NCI-H2196 (cell line): ENCODE data around the gene SOCS7.

ENCODE experiments used
- DNase-seq: peaks from one replicate; lab custom pipeline; 2025; ENCODE audit not compliant: unreplicated experiment; lab: John Stamatoyannopoulos, UW

SOCS7 gene

GRCh38 chr17:38361694-38362465, 10.2 kb downstream of the SOCS7 start:
- no peak for DNase-seq

- DNase-seq = no peak
These were observed 11.4 kb downstream of the SOCS7 start for GRCh38 chr17:38363016-38363415.

GRCh38 chr17:38364741-38365140, 13.1 kb downstream of the SOCS7 start:
- DNase-seq = no peak

GRCh38 chr17:38369124-38369886, 17.7 kb downstream of the SOCS7 start:
- DNase-seq = no peak

GRCh38 chr17:38379448-38379847, 27.8 kb downstream of the SOCS7 start:
- DNase-seq = no peak

- DNase-seq = no peak
These were observed 43.4 kb downstream of the SOCS7 start for GRCh38 chr17:38395090-38395489.

- DNase-seq = no peak
These were observed 45.6 kb downstream of the SOCS7 start for GRCh38 chr17:38397227-38397626.

GRCh38 chr17:38400286-38400685, 48.6 kb downstream of the SOCS7 start:
- no peak for DNase-seq

- DNase-seq = no peak
These were observed 49.8 kb downstream of the SOCS7 start for GRCh38 chr17:38401459-38401858.

- DNase-seq = no peak
These were observed 51.3 kb downstream of the SOCS7 start for GRCh38 chr17:38402897-38403296.

GRCh38 chr17:38403491-38403890, 51.8 kb downstream of the SOCS7 start:
- DNase-seq = no peak

- no peak for DNase-seq
These were observed 52.7 kb downstream of the SOCS7 start for GRCh38 chr17:38404174-38404943.

- DNase-seq = no peak
These were observed 54.0 kb downstream of the SOCS7 start for GRCh38 chr17:38405654-38406053.

- no peak for DNase-seq
These were observed 58.6 kb downstream of the SOCS7 start for GRCh38 chr17:38410201-38410600.

GRCh38 chr17:38415250-38416194, 63.9 kb downstream of the SOCS7 start:
- DNase-seq = peak; percentile 73

GRCh38 chr17:38416840-38417209, 65.2 kb downstream of the SOCS7 start:
- no peak for DNase-seq

GRCh38 chr17:38417210-38417951, 65.7 kb downstream of the SOCS7 start:
- DNase-seq = no peak

GRCh38 chr17:38418062-38418692, 66.5 kb downstream of the SOCS7 start:
- no peak for DNase-seq

- DNase-seq = no peak
These were observed 67.3 kb downstream of the SOCS7 start for GRCh38 chr17:38418693-38419507.
